Stomach (tissue), 9 donors: ENCODE measurements around the gene LYPD6B. TPM values are rescaled to one million over a fixed set of nuclear protein-coding genes. Genes with fewer than 3 reads are reported as not detected.

ENCODE experiments used
- DNase-seq, 2 donors: peaks; one replicate each; pipeline versions ENCODE4 v3.0.0 to v3.0.0-alpha.2; 2013 to 2019
- H3K27ac ChIP-seq, 5 donors: fragments of 200-600 bp in 4 of 5; sonication (generic) in 4 of 5; one replicate each; pipeline ENCODE4 v1.5.1; 2013 to 2019; ENCODE audit warnings: mild to moderate bottlenecking in 1 of 5, moderate library complexity in 1 of 5
- H3K27me3 ChIP-seq, 3 donors: fragments of 200-600 bp; sonication (generic); one replicate each; pipeline ENCODE4 v1.5.1; 2017 to 2019; ENCODE audit warnings: mixed run types in 1 of 3
- H3K36me3 ChIP-seq, 4 donors: fragments of 200-600 bp; sonication (generic); 1 replicate in 3 of 4; 2 replicates in 1 of 4; pipeline ENCODE4 v1.5.1; 2016 to 2019
- H3K4me1 ChIP-seq, 4 donors: fragments of 200-600 bp; sonication (generic); one replicate each; pipeline ENCODE4 v1.5.1; 2016 to 2019
- H3K4me3 ChIP-seq, 4 donors: fragments of 200-600 bp; sonication (generic) in 3 of 4; one replicate each; pipeline ENCODE4 v1.5.1; 2016 to 2019; ENCODE audit warnings: mild to moderate bottlenecking in 1 of 4
- H3K9me3 ChIP-seq, 4 donors: fragments of 200-600 bp; sonication (generic); one replicate each; pipeline ENCODE4 v1.5.1; 2016 to 2019
- CTCF ChIP-seq, 7 experiments: fragments of 450-650 bp in 4 of 7; fragments of 200-600 bp in 3 of 7; sonication (generic) in 3 of 7; IDR thresholded peaks; one replicate each; pipeline ENCODE4 v1.5.1; 2016 to 2019; ENCODE audit warnings: antibody characterized with exemption in 7 of 7, control low read depth in 2 of 7, mild to moderate bottlenecking in 1 of 7
- EP300 ChIP-seq: sonication (generic); formaldehyde crosslinking; IDR thresholded peaks from one replicate; pipeline ENCODE4 v1.6.1; 2017; ENCODE audit warnings: antibody characterized with exemption
- POLR2A ChIP-seq, 4 donors: fragments of 450-650 bp; IDR thresholded peaks; one replicate each; pipeline ENCODE4 v1.6.1; 2016; ENCODE audit warnings: antibody characterized with exemption in 4 of 4, control low read depth in 2 of 4, mild to moderate bottlenecking in 1 of 4, moderate library complexity in 1 of 4
- POLR2AphosphoS5 ChIP-seq, 3 donors: sonication (generic); formaldehyde crosslinking; IDR thresholded peaks; one replicate each; pipeline ENCODE4 v1.6.1; 2016; ENCODE audit warnings: antibody characterized with exemption in 3 of 3
- WGBS, 5 donors: extraction: QIAGEN DNeasy Blood & Tissue Kit in 3 of 5; methylation state at CpG; one replicate each; pipeline versions ENCODE4 v1.1.5 to v1.1.7; 2013 to 2018; 5-methylcytosine and 5-hydroxymethylcytosine counted together
- intact Hi-C: fragments of 100-400 bp; cut with DNase I; formaldehyde crosslinking; loops from one replicate; pipeline ENCODE4 v1.15.1; 2023; ENCODE audit warnings: low total_unique reads
- polyA plus RNA-seq, 3 donors: library from polyadenylated mRNA; stranded (reverse); fragments of 200-250 nt; gene quantifications; one replicate each; pipeline ENCODE4 v1.2.3, GENCODE V29; 2013
- total RNA-seq, 5 donors: library from RNA; depleted of rRNA; stranded (reverse); fragments of >200 nt; gene quantifications; one replicate each; pipeline versions ENCODE4 v1.1.0 to v1.2.3, GENCODE V29; 2014 to 2016
- donor health status: healthy with polysubstance abuse.
- donor health status: Bipolar disorder and iron deficiency.
- donor health status: healthy.

The LYPD6B gene
- total and polyA plus RNA-seq, 8 donors, result 10.9 to 88.7 (median 20.5) TPM; not detected in 1

GRCh38 chr2:149158957-149159356, 120.5 kb downstream of the LYPD6B start:
- TF ChIP-seq POLR2AphosphoS5 (IDR thresholded peaks at IDR 0.05) (no peak), CTCF (IDR thresholded peaks at IDR 0.05) (no peak), EP300 (no peak), POLR2A (IDR thresholded peaks at IDR 0.05) (no peak)
- whole genome bisulfite sequencing, 5 donors, result 88 to 97% (median 94%) methylated on average over 1 of the region's 1 CpG
- H3K27me3 ChIP-seq, result no peaks in the 10 kb centered on the region
- peaks cover 0 to 13% (median 0%) of the 10 kb centered on the region in 4 donors for H3K4me1 ChIP-seq
- H3K36me3 ChIP-seq, result peaks cover 0 to 7% (median 0%) of the 10 kb centered on the region in 4 donors
- no peak overlapping the region for H3K4me3 ChIP-seq
- no peaks in the 10 kb centered on the region for H3K9me3 ChIP-seq
- H3K27ac ChIP-seq, result no peak overlapping the region
- intact Hi-C loops, result no loop called here
- DNase-seq, result no peak

GRCh38 chr2:149160195-149160594, 121.7 kb downstream of the LYPD6B start:
- Histone ChIP-seq H3K9me3 (peaks cover 0 to 8% (median 0%) of the 10 kb centered on the region in 4 donors), H3K27ac (no peak overlapping the region), H3K36me3 (peaks cover 0 to 7% (median 0%) of the 10 kb centered on the region in 4 donors), H3K4me3 (no peak overlapping the region), H3K27me3 (no peaks in the 10 kb centered on the region), H3K4me1 (peaks cover 0 to 13% (median 0%) of the 10 kb centered on the region in 4 donors)
- no peak for DNase-seq
- 76 to 85% (median 80%) methylated on average over 2 of the region's 2 CpGs for WGBS, 5 donors
- intact Hi-C loops, result no loop called here
- no peak for TF ChIP-seq EP300
- TF ChIP-seq POLR2AphosphoS5 (IDR thresholded peaks at IDR 0.05), result no peak
- TF ChIP-seq CTCF (IDR thresholded peaks at IDR 0.05), result no peak
- TF ChIP-seq POLR2A (IDR thresholded peaks at IDR 0.05), result no peak

DNA sequence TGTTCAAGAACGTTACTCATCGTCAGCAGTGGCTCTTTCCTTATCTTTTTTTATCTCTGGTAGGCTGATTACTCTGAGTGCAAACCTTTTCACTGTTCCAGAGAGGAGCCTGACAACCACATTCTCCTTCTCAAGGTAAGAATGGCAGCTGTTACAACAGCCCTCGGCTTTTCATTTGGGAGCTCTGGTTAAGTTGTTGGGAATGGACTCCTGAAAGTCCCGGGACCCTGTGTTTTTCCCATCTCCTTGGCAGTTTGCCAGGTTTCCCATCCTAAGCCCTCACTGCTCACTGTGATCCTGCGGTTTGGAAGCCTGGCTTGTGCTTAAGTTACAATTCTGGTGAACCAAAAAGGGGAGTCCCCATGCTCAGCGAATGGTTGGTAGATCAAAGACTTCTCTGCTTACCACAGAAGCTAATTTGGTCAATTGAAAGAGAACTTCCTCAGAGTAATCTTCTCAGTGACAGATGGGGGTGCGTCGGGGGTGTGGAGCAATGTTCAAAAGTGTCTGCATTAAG, 122.3 kb downstream of the LYPD6B start:
- H3K4me1 ChIP-seq, result peaks cover 0 to 13% (median 0%) of the 10 kb centered on the region in 4 donors
- 48 to 57% (median 54%) methylated on average over 8 of the region's 8 CpGs for WGBS, 5 donors
- TF ChIP-seq POLR2A (IDR thresholded peaks at IDR 0.05) (no peak), EP300 (no peak), POLR2AphosphoS5 (IDR thresholded peaks at IDR 0.05) (no peak), CTCF (IDR thresholded peaks at IDR 0.05) (no peak)
- H3K36me3 ChIP-seq, result peaks cover 0 to 2% (median 0%) of the 10 kb centered on the region in 4 donors
- peaks cover 0 to 9% (median 0%) of the 10 kb centered on the region in 4 donors for H3K9me3 ChIP-seq
- H3K4me3 ChIP-seq, result no peak overlapping the region
- no peaks in the 10 kb centered on the region for H3K27me3 ChIP-seq
- H3K27ac ChIP-seq, result no peak overlapping the region
- intact Hi-C loops, result no loop called here
- DNase-seq, result peak in 1 of 2 donors; percentile 31

DNA sequence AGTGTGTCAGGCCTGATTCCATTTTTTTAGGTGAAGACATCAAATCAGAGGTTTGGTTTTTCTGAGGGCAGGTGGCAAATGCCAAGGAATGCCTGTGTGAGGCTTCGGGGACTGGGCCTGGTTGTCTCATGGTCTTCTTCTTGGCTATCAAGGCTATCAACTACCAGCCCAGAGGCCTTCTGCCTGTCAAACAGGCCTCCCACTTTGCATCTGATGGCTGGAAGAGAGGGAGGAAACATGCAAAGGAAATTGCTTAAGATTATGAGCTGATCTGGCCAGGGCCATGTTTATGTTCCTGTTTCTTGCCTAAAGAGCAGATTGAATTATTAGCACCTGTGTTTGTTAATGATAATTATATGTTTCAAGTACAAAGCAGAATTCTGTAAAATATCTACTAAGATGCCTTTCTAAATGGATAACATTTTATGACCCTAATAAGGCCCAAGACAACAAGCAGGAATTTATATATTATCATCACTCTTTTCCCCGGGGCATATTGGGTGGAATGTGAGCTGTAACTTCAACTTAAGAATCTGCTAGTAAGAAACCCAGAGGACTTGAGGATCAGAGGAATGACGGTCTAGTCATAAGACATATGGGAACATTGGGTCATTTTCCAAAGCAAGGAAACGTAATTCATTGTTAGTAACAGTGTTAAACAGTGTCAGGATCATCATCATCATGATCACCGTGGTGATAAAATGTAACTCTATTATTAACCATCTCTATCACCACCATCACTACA, 123.2 kb downstream of the LYPD6B start:
- intact Hi-C loops, result no loop called here
- Histone ChIP-seq H3K27ac (no peak overlapping the region), H3K4me3 (no peak overlapping the region), H3K27me3 (no peaks in the 10 kb centered on the region), H3K9me3 (peaks cover 0 to 9% (median 0%) of the 10 kb centered on the region in 4 donors), H3K4me1 (peaks cover 0 to 13% (median 0%) of the 10 kb centered on the region in 4 donors), H3K36me3 (no peaks in the 10 kb centered on the region)
- DNase-seq, result no peak
- WGBS, 5 donors, result 60 to 75% (median 72%) methylated on average over 5 of the region's 5 CpGs
- TF ChIP-seq EP300 (no peak), CTCF (IDR thresholded peaks at IDR 0.05) (no peak), POLR2A (IDR thresholded peaks at IDR 0.05) (no peak), POLR2AphosphoS5 (IDR thresholded peaks at IDR 0.05) (no peak)
